Activated gamma-delta T cell treated with anti-CD3 and anti-CD28 coated beads, Interleukin-2, amount 50 U/mL, for 16 hours (primary cell): ENCODE results near the gene LYSMD3.
"Not testable (repeated sequence)": the region's sequence is repeated elsewhere in the genome, so short reads cannot be mapped to it uniquely, and the experiment has no call there.

Experiments used
- DNase-seq: peaks from one replicate; pipeline ENCODE4 v3.0.0-alpha.2; 2020; ENCODE audit warnings: low read depth

The LYSMD3 gene

GRCh38 chr5:90529194-90529938 lies at the start of gene LYSMD3:
Gene LYSMD3 (minus strand): TSS chr5:90529584. CDS start chr5:90525289, 4,295 bp downstream.
- peak; percentile 93 for DNase-seq

- not testable (repeated sequence) for DNase-seq
Observed at GRCh38 chr5:90576566-90576965, 47.2 kb upstream of the LYSMD3 start.

- DNase-seq: no peak
Observed at GRCh38 chr5:90575712-90576111, 46.3 kb upstream of the LYSMD3 start.

DNA sequence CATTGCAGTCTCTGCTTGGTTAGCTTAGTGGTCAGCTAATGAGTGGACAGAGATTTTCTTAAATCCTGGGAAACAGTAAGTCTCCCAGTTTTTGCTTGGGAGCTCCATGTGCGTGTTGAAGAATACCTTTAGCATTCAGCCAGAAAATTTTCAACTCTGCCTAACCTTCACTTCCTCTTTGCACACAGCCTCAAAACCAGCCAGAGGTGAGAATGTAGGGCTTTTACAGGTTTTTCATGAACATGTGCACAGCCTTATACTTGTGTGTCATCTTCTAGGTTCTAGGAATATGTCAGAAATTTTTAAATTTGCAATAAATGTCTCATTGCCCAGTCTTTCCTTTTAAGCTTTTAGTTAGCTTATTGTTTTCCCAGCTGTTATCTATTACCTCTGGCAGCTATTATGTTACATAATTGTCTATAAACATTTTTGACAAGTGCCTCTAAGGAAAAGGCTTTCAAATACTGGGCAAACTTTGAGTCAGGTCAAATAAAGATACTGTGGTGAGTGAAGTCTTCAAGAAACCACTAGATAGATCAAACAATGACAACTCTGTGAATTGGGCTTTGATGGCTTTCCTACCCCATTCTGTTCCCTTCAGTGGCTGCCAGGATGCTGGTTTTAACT lies 41.9 kb upstream of the LYSMD3 start:
- no peak for DNase-seq

DNA sequence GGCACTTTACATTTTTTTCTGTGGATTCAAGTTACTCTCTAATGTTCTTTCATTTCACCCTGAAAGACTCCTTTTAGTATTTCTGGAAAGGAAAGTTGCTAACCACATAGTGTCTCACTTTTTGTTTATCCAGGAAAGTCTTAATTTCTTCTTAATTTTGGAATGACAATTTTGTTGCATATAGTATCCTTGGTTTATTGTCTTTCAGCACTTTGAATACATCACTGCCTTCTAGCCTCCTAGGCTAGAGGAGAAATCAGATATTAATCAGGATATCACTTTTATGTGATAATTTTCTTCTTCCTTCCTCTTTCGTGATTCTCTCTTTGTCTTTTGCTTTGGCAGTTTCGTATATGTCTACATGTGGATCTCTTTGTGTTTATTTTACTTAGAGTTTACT lies 40.6 kb upstream of the LYSMD3 start:
- no peak for DNase-seq

DNA sequence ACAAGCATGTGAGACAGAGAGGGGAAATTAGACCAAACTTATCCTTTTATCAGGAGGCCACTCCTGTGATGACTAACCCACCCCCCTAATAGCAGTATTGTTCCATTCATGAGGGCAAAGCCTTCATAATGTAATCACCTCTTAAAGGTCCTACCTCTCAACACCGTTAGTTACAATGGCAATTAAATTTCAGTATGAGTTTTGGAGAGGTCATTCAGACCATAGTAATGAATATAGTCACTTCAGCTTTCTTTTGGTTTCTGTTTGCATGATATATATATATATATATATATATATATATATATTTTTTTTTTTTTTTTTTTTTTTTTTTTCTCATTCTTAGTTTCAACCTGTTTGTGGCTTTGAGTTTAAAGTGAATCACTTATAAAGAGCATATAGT lies 39.7 kb upstream of the LYSMD3 start:
- no peak for DNase-seq

DNA sequence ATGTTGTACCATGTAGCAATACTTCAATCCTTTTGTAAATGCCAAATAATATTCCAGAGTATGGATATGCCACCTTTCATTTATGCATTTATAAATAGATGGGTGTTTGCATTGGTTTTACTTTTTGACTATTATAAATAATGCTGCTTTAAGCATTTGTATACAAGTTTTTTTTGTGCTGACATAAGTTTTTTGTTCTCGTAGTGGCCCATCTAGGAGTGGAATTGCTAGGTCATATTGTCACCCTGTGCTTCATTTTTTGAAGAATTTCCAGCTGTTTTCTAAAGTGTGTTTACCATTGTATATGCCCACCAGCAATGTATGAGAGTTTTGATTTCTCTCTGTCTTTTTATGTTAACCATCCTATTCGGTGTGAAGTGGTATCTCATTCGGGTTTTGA lies 36.1 kb upstream of the LYSMD3 start:
- no peak for DNase-seq

DNA sequence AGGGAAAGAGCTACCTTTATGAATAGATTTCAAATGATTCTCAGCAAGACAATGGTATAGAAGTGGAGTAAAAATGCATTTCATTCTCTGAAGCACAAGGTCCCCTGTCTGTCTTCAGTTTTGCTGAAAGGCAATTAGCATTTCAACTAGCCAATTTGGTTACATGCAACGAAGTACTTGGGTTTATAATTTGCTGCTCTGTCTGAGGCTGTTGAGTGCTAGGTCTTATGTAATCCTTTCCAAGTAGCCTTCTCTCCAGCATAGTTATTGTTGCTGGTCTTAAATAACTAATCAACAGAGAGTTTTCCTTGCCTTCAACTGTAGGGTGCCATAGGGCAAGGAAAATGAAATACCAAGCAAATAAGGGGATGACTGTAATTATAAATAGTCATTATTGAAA lies 33.7 kb upstream of the LYSMD3 start:
- no peak for DNase-seq

DNA sequence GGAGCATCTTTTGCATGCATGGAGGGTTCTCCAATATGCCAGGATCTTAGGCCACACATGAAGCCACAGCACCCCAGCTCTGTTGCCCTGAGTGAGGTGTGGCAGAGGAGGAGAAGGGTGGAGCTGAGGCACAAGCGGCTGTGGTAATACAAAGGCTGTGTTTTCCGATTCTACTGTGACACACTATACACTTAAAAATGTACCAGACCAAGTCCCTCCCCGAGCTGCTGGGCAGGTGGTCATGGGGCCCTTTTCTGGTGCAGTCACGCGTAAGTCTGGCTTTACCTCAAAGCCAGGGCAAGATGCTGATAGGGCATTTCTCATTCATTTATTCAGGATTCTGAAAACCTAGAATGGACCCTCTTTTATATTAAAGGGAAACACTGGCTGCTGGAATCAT lies 33.0 kb upstream of the LYSMD3 start:
- no peak for DNase-seq

DNA sequence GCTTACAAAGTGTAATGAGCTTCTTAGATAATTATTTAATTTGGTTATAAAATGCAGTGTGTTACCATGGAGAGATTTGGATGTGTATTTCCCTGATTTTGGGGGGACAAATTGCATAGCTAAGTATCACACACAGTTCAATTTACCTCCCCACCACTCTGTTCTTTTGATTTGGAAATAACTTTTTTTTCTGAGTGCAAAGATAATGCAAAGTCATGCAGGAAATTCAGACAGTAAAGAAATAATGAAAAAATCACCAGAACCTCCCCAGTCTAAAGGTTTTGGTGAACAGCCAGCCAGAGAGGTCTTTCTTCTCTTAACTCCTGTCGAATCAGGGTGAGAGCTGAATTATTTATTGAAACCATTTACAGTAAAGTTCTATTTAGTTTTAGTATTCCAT lies 32.4 kb upstream of the LYSMD3 start:
- no peak for DNase-seq

DNA sequence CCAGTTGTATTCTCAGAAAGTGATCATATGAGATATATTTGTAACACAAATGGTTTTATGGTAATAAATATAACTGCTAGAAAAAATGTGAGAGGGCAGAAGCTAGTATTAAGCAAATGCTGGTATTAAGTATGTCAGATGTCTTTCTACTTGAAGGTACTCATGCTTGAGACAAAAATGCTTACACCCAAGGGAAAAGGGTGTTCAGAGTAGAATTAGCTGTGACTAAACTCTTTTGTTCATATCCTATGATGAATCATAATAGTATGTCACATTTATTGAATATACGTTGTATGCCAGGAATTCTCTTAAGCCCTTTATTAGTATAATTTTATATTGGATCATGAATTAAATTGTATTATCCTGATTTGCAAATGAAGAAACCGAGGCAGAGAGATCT lies 31.4 kb upstream of the LYSMD3 start:
- no peak for DNase-seq

DNA sequence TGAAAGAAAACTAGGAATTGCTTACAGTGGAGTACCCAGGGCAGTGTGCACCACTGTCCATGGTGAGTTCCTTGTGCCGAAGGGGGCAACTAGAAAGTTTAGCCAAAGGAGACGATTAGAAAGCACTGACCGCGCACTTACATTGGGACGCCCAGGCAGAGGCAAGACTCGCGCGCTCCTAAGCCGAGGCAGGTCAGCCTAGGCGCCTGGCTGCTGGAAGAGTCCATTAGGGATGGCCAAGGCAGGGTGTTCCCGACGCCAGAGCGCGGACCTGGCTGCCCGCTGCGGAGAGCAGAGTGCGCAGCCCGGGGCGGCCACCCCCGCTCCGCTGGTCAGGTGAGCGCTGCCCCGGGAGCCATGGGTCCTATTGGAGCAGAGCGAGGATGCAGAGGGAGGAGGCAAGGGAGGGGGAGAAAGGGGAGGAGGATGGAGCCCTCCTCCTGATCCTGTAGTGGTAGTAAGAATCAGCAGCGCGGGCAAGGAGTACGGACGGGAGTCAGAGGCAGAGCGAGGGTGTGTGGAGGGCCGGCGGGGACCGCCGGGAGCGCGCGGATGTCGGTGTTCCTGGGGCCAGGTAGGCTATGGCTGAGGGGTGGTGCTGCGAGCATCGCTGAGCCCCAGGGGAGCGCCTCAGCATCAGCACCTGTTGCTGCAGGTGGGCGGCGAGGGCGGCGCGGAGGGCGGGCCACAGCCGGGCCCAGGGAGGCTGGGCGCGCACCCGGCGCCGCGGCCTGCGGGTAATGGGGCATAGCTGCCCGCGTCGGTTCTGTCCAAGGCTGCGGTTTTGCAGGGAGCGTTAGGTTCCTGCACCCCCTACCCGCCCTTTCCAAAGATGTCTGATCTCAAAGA lies 29.2 kb upstream of the LYSMD3 start, which contains the start of gene ADGRV1:
ADGRV1 (plus strand) TSS at position 454 of the 849 bp plus-strand sequence; CDS start at position 553, 99 bp downstream.
- no peak for DNase-seq

- DNase-seq: no peak
Observed at GRCh38 chr5:90557871-90558270, 28.5 kb upstream of the LYSMD3 start.

DNA sequence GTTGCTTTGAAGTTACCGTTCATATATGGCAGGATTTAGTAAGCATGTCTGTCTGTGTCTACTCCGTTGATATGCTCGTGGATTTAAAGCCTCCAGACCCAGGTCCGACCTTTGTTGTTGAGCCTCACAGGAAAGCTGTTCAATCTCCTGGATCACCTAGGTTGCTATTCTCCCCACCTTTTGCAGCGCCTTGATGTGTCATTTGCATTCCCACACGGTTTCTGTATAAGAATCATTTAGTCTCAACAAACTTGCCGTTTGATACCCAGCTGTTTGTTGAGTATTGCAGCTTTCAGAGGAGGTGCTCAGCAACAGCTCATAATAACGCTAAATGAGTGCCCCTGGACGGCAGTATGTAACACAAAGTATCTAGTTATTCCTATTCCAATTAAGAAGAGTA lies 28.0 kb upstream of the LYSMD3 start:
- no peak for DNase-seq

DNA sequence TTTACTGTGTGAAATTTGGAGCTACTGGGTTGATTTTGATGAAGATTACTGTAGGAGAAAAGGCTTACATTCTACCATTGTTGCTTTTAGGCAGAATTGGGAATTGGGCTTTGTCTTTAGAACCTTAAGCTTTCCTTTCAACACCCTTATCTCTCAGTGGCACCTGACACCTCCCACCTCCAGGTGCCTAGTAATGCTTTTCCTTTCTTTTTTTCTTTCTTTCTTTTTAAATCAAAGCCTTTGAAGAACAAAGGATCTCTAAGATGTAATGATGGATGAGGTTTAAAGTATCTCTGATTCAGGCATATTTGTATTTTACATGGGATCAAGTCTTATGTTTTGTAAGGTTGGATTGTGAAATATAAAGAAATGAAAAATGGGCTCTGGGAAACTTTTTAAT lies 26.3 kb upstream of the LYSMD3 start:
- no peak for DNase-seq

GRCh38 chr5:90554358-90555006 lies 25.1 kb upstream of the LYSMD3 start:
- no peak for DNase-seq

DNA sequence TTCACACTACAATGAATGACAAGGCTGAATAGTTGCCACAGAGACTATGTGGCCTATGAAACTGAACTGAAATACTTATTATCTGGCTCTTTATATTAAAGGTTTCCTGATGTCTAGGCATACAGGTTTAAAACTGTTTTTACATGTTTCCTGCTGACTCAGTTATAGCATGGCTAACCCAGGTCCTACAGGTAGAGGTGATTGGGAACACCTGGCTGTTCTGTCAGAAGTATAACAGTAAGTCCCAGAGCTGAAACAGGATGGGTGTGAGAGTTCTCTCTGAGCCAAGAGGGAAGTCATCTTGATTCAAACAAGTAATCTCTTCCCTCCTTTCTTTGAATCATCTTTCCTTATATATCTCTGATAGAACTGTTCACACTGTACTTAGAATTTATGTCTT lies 24.3 kb upstream of the LYSMD3 start:
- no peak for DNase-seq

- DNase-seq: no peak
Observed at GRCh38 chr5:90551376-90551775, 22.0 kb upstream of the LYSMD3 start.

GRCh38 chr5:90550963-90551362 lies 21.6 kb upstream of the LYSMD3 start:
- DNase-seq: no peak

DNA sequence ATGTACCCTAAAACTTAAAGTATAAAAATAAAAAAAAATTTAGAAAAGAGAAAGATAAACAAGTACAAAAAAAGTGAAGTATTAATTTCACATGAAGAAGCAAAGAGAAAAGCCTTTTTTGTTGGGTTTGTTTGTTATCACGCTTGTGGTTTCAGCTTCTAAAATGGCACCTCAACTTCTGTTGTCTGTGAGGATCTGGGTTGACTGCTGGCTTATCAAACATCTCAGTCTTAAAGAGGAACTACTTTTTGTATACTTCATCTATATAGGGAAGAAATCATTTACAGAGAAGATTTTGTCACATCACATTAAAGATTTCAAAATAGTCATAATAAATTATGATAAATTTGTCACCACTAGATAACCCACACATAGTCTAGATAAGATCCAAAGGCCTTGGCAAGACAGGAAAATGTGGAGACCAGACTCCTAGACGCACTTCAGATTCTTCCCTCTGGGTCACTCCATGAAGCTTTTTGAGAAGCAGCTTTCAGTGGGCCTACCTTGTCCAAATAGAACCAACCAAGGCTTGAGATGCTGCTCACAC lies 20.4 kb upstream of the LYSMD3 start:
- DNase-seq: no peak

DNA sequence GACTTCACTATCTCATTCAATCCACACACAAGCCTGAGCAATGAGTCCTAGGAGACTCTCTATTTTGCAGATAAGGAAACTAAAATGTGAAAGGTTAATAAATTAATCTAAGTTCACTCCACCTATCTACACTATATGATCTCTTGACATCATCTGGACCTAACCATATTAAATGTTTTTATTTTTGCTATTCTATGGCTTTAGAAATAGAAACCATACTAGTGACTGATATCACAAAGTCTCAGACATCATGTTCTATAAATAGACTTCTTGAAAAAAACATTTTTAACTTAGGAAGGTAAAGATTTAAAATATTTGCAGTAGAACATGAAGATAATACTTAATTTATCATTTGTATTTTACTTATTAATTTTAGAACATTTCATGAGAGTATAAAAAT lies 19.8 kb upstream of the LYSMD3 start:
- no peak for DNase-seq

GRCh38 chr5:90548069-90548593 lies 18.7 kb upstream of the LYSMD3 start:
- no peak for DNase-seq
